Measurements from ENCODE around the gene KIAA1217.
"Not testable (repeated sequence)": the region's sequence is repeated elsewhere in the genome, so short reads cannot be mapped to it uniquely, and the experiment has no call there.

Gene KIAA1217

GRCh38 chr10:24341371-24341770, 132.4 kb downstream of the KIAA1217 start:
- DNase-seq: no peak

GRCh38 chr10:24341897-24342296, 133.0 kb downstream of the KIAA1217 start:
- no peak for DNase-seq

DNA sequence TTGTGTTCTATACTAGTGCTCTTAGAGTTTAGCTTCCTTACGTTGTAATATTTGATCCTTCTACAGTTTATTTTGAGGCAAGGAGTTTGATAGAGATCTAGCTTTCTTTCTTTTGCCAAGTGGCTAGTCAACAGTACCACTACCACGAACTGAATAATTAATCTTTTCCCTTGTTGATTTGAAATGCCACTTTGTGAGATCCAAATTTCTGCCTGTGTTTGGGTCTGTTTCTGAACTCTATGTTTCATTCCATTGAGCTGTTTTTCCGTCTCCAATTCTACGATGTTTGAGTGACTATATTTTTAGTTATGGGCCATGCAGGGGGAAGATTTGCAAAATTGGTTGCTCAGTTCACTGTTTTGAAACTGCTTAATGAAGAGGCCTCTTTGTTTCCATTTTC, 134.7 kb downstream of the KIAA1217 start:
- DNase-seq: no peak

- no peak for DNase-seq
Measured at GRCh38 chr10:24344279-24344678, 135.3 kb downstream of the KIAA1217 start.

DNA sequence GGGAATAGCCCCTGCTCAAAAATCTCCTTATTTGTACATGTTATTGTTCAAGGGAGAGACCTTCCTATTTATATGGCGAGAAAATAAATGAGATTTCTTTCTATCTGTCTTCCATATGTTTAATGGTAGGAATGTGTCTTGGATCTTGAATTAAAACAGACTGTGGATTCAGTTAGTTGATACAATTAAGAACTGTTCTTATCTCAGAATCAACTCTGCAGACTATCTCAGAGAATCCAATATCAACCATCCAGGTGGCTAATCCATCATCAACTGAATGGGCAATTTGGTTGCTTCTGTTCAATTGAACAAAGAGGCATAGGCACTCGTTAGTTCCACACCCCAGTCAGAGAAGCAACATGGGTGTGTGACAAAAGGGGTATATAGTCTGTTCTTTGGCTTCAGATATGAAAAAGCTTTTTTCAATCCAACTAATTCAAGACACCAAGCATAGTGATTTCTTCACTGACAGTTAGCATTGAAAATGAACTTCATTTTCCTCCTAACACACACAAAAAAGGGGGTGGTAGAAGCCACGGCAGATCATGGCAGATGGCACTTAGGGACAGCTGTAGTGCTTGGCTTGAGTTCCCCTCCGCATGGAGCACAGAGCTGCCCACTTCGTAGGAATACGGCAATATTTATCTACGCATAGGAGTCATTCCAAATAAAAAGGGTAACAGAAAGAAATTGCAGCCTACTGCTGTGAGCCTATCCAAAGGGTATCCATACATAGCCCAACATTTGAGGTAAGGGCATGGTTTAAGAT, 135.9 kb downstream of the KIAA1217 start:
- DNase-seq: no peak

DNA sequence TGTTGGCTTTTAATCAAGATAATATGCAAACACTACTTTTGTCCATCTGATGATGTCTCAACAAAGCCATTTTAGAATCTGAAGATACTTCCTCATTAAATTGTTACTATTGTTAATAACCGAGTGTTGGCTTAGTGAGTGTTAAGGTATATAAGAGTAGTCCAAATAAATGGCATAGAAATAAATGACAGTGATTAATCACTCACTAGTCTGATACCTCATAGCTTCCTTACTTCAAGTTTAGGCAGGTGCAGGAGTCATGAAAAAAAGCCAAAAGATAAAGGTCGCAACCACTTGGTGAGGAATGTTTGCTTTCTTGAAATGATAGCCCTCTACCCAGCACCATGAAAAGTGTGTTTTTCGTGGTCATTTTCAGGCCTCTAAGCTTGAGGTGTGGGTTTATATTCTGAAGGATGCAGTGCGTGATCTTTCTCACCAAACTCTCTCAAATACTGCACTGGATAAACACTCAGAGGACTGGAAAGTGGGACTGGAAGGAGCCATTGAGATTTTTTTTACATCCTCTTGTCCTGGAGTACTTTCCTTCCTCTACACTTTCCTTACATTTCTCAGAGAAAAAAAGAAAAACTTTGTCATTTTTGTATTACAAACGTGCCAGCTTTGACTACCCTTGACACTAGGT, 138.1 kb downstream of the KIAA1217 start:
- peak; percentile 25 for DNase-seq

- DNase-seq: no peak
Measured at GRCh38 chr10:24349379-24350001, 140.6 kb downstream of the KIAA1217 start.

DNA sequence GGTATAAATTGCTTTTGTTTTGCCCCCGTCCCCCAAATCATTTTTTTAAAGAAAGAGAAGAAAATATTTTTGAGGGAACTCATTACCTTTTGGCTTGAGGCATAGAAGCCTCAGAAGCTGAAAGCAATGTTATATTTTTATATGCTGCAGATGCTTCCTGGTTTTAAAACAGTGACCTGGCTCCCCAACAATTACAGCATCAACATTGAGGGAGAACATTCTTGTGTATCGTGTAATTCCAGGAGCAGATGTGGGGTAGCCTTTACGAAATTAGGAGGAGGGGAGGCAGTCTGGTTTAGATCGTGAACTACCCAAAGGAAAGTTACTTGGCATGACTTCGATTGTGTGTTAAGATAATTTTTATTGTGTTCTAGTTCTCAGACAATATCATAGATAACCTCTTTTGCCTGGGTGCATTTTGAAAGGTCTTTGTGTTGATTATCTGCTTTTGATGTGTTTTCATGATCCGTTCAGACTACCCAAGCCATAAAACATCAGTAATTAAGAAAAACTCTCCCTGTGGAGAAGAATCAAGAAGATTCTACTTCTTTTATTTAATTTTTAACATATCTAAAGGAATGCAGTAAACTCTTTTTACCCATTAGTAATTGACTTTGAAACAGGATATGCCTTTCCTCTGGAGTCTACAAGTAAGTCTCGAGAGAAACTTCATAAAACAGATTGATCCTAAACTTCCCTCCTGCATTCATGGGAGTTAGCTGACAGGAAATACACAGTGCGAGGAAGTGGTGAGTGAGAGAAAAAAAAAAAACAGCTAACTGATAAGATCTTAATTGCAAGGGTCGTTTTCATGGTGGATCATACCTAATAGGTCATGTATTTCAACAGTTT, 141.4 kb downstream of the KIAA1217 start:
- DNase-seq: no peak

DNA sequence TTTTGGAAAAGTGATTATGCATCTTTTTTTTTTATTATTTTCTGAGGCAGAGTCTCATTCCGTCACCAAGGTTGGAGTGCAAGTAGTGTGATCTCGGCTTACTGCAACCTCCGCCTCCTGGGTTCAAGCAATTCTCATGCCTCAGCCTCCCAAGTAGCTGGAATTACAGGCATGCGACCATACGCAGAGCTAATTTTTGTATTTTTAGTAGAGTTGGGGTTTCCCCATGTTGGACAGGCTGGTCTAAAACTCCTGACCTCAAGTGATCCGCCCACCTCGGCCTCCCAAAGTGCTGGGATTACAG, 141.9 kb downstream of the KIAA1217 start:
- DNase-seq: not testable (repeated sequence)

DNA sequence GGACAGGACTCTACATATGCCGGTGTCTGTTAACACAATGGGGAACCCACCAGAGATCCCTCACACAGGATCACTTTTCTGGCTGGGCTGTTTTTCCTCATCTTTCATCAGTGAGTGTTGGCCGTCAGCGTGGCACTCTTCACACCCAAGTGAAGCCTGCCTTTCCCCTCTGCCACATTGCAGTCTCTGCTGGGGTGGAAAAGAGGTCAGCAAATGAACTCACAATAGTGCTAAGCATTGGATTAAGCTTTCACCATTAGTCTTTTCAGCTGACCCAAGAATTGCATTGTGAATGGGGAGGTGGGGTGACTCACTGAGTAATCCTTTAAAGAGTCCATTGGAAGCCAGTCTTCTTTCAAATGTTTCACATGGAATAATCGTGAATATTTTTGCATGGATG, 143.0 kb downstream of the KIAA1217 start:
- no peak for DNase-seq

DNA sequence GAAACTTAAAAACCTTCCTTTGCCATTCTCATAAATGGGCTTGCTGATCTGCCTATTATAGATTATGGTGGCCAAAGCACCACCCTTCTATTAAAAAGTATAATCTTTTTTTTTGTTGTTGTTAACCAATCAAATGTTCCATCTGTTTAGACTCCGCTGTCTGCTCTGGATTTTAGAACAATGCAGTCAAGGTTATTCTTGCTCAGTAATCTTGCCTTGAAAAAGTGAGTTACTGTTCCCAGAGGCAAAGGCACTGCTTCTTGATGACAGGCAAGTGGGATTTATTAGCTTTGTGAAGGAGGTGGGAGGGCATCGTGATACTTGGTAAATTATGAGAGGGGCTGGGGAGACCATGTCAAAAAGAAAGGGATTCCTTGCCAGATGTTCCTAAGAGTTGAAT, 143.5 kb downstream of the KIAA1217 start:
- no peak for DNase-seq

GRCh38 chr10:24353319-24353718, 144.4 kb downstream of the KIAA1217 start:
- no peak for DNase-seq

DNA sequence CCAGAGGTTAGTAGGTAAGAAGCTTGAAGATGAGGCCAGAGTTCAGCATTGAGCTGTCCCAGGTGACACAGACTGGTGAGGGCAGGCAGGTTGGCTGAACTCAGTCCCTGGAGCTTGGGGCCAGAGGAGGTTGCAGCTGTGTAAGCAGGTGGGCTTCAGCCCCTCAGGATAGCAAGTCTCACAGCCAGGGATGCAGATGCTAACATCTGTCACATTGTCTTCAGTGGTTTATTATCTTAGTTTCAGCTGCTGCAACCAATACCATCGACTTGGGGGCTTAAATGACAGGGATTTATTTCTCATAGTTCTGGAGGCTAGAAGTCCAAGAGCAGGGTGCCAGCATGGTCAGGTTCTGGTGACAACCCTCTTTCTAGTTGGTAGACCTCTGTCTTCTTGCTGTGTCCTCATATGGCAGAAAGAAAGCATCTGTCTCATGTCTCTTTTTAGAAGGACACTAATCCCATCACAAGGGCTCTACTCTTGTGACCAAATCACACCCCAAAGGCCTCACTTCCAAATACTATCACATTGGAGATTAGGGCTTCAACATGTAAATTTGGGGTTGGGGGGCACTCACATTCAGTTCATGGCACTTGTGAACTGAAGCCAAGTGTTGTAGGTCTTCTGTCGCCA, 146.2 kb downstream of the KIAA1217 start:
- no peak for DNase-seq

DNA sequence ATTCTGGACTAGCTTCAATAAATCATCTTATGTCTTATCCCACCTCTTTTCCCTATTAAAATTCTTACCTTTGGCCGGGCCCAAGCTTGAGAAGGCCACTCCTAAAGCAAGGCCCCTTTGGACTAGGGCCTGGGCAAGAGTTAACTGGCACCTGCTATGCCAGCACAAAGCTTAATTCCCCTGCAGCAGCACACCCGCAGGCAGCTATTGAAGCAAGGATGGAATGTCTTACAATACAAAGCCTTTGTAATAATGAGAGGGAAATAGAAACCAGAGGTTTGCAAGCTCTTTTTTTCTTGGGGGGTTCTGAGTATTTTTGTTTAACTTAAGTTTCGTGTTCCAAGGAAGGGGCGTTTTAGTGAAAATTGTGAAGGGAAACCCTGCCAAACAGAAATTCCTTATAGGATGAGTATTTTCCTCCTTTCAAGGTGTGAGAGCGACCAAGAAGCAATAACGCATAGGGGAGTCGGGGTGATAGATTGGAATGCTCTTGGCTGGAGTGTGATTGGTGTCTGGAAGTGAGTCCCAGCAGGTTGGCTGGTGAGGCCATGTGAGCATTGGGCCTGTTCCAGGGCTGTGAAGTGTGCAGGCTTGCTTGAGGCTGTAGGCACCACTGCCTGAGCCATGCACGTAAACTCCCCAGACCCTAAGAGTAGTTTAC, 148.5 kb downstream of the KIAA1217 start:
- no peak for DNase-seq

DNA sequence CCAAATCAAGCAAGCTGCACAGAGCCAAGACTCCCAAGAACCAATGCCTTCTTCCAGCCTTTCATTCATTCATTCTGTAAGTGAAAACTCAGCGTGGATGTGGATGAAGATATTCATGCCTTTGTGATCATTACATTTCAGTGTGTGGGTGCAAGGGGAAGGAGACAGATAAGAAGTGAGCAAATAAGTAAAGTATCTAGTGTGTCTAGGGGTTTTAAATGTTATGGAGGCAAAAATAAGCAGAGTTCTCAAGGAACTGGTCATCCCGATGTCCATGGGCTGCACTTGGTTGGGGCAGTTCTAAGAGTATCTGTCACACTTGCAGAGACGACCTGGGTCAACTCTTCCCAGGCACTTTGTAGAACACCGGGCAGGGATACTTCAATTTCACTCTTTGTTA, 149.1 kb downstream of the KIAA1217 start:
- no peak for DNase-seq

DNA sequence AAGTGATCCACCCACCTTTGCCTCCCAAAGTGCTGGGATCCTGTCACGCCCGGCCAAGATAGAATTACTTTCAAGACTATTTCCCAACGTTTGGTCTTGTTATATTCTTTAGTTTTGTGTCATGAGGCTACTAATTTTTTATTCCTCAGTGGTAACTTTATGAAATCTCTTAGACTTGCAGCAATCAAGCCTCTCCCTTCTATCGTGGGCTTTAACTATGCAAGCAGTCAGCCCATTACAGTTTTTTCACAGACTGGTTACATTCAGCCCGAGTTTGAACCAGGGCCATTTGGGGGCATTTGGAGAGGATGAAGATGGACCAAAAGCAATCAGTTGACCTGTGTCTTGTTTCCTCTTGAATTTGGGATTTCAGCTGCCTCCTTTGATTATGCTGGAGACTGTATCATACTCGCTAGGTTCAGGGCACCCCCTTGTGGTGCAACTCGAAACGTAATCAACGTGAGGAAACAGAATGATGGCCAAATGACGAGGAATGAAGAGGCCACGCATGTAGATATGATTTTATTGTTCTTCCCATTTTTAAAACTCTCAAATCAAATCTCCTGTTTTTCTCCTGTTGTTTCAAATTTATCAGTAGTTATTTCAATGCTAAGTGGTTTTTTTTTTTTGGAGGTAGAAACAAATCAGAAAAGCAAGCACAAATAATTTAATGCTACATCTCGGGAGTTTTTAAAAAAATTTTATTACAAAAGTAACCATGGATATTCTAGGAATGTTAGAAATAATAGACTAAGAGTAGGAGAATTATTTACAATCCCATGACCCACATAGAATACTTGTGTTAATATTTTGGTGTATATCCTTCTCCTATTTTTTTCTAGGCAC, 151.6 kb downstream of the KIAA1217 start:
- peak; percentile 19 for DNase-seq

GRCh38 chr10:24363070-24363469, 154.1 kb downstream of the KIAA1217 start:
- no peak for DNase-seq

GRCh38 chr10:24367688-24368087, 158.8 kb downstream of the KIAA1217 start:
- DNase-seq: no peak

DNA sequence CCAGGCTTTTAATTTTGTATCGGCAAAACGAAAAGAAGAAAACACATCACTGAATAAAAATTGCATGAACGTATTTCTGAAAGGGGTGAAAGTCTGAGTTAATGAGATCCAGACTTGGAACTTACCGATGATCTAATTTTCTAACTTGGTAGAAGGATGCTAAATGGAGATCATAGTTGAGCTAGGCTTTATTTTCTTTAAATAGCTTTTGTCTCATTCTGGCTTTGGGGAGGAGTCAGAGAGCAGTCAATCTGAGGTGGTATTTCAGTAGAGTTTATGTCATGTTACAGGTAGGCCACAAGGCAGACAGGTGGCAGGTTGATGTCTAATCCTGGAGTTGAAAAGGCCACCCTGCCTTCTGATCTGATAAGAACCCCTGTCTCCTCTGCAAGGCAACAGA, 161.9 kb downstream of the KIAA1217 start:
- no peak for DNase-seq

GRCh38 chr10:24371396-24371795, 162.5 kb downstream of the KIAA1217 start:
- DNase-seq: no peak

GRCh38 chr10:24374134-24374915, 165.4 kb downstream of the KIAA1217 start:
- DNase-seq: no peak

Data from NCI-H2029 (cell line).